ENCODE results near the gene MAGEA4. TPM values are rescaled to one million over a fixed set of nuclear protein-coding genes. Genes with fewer than 3 reads are reported as not detected.

MAGEA4 gene
- total RNA-seq, 1 donor from 2014 or later = not detected

GRCh38 chrX:151922692-151923091 lies 10.0 kb downstream of the MAGEA4 start:
- DNase-seq (ENCODE audit: low spot score in 2 of 2) (no peak), FAIRE-seq (no peak)

GRCh38 chrX:151923648-151924047 lies 11.0 kb downstream of the MAGEA4 start:
- DNase-seq (ENCODE audit: low spot score in 2 of 2) (no peak), FAIRE-seq (no peak)

GRCh38 chrX:151929126-151929525 lies 16.4 kb downstream of the MAGEA4 start:
- DNase-seq (ENCODE audit: low spot score in 2 of 2) = no peak
- FAIRE-seq = no peak

- DNase-seq (ENCODE audit: low spot score in 2 of 2) (no peak), FAIRE-seq (peak; percentile 15)
Measured at GRCh38 chrX:151935358-151935757, 22.7 kb downstream of the MAGEA4 start.

- no peak for DNase-seq (ENCODE audit: low spot score in 2 of 2)
- no peak for FAIRE-seq
Measured at GRCh38 chrX:151938172-151938571, 25.5 kb downstream of the MAGEA4 start.

GRCh38 chrX:151954730-151955129 lies 42.0 kb downstream of the MAGEA4 start:
- no peak for DNase-seq (ENCODE audit: low spot score in 2 of 2)
- no peak for FAIRE-seq

- FAIRE-seq = no peak
- no peak for DNase-seq (ENCODE audit: low spot score in 2 of 2)
Measured at GRCh38 chrX:151958101-151958500, 45.4 kb downstream of the MAGEA4 start.

GRCh38 chrX:151962034-151962433 lies 49.3 kb downstream of the MAGEA4 start:
- DNase-seq (ENCODE audit: low spot score in 2 of 2) = no peak
- no peak for FAIRE-seq

GRCh38 chrX:151966236-151966635 lies 53.5 kb downstream of the MAGEA4 start:
- FAIRE-seq (no peak), DNase-seq (ENCODE audit: low spot score in 2 of 2) (no peak)

GRCh38 chrX:151970027-151970426 lies 57.3 kb downstream of the MAGEA4 start:
- FAIRE-seq (no peak), DNase-seq (ENCODE audit: low spot score in 2 of 2) (no peak)

- FAIRE-seq (no peak), DNase-seq (ENCODE audit: low spot score in 2 of 2) (no peak)
Measured at GRCh38 chrX:151970661-151971060, 58.0 kb downstream of the MAGEA4 start.

- FAIRE-seq (no peak), DNase-seq (ENCODE audit: low spot score in 2 of 2) (no peak)
Measured at GRCh38 chrX:151973060-151973661, 60.5 kb downstream of the MAGEA4 start.

GRCh38 chrX:151973851-151974335 lies 61.2 kb downstream of the MAGEA4 start:
- FAIRE-seq = no peak
- no peak for DNase-seq (ENCODE audit: low spot score in 2 of 2)

Other genes starting within 250 kb of the MAGEA4 start
- gene PRRG3, start 217.4 kb upstream of the MAGEA4 start, total RNA-seq = 6.1 TPM
- gene FATE1, start 196.9 kb upstream of the MAGEA4 start, total RNA-seq = not detected
- not detected for gene CNGA2, start 178.1 kb upstream of the MAGEA4 start, total RNA-seq
- 0.82 TPM for gene GABRE, start 61.8 kb downstream of the MAGEA4 start, total RNA-seq
- not detected for gene MAGEA10, start 225.7 kb downstream of the MAGEA4 start, total RNA-seq